Testis (tissue), 2 donors: Measurements from ENCODE around the gene MAGI2.

Experiments
- CTCF ChIP-seq, 3 experiments: fragments of 450-650 bp in 2 of 3; fragments of 200-600 bp in 1 of 3; sonication (generic) in 1 of 3; IDR thresholded peaks; one replicate each; pipeline ENCODE4 v1.5.1; 2016 to 2019; ENCODE audit warnings: antibody characterized with exemption in 3 of 3, mild to moderate bottlenecking in 2 of 3, moderate library complexity in 1 of 3
- POLR2A ChIP-seq: fragments of 450-650 bp; IDR thresholded peaks from one replicate; pipeline ENCODE4 v1.6.1; 2017; ENCODE audit warnings: antibody characterized with exemption, mild to moderate bottlenecking, moderate library complexity

DNA sequence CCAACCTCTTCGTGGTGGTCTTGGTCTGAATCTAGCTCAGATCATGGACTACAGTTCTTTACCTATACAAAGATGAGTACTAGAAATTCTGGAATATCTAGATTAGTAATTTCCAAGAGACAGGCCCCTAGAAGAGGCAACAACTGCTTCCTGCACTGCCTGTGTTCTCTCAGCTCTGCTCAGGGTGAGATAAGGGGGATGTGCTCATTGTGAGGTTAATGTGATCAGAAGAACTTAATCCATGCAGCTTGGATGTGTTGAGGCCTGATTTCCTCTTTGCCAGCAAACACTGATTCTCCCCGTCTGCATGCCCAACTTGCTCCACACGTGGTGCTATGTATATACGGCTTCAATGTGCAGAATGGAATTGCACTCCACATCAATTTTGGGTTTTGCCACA lies 1386.9 kb downstream of the MAGI2 start:
- no peak for TF ChIP-seq CTCF (IDR thresholded peaks at IDR 0.05)
- no peak for TF ChIP-seq POLR2A
